HG03378 (cell line): ENCODE results near the gene STK26.
"Not testable (repeated sequence)": the region's sequence is repeated elsewhere in the genome, so short reads cannot be mapped to it uniquely, and the experiment has no call there.

Experiments used
- ATAC-seq: cut with Tn5 transposase; IDR thresholded peaks from one replicate; pipeline ENCODE4 v1.9.1; 2021; ENCODE audit warnings: mild to moderate bottlenecking, moderate library complexity; ENCODE audit not compliant: unreplicated experiment

STK26 gene

GRCh38 chrX:132022967-132023895 is at the start of gene STK26:
STK26 (plus strand) TSS chrX:132023302; CDS start chrX:132023618, 316 bp downstream.
- peak; percentile 68 for ATAC-seq

GRCh38 chrX:131975851-131976250 is 47.3 kb upstream of the STK26 start:
- ATAC-seq: no peak

GRCh38 chrX:131977619-131978018 is 45.5 kb upstream of the STK26 start:
- no peak for ATAC-seq

- ATAC-seq: no peak
These were observed 44.0 kb upstream of the STK26 start for GRCh38 chrX:131979116-131979515.

- ATAC-seq: no peak
These were observed 37.5 kb upstream of the STK26 start for GRCh38 chrX:131985526-131986049.

GRCh38 chrX:131987252-131987651 is 35.9 kb upstream of the STK26 start:
- peak; percentile 98 for ATAC-seq

- no peak for ATAC-seq
These were observed 34.9 kb upstream of the STK26 start for GRCh38 chrX:131988236-131988635.

GRCh38 chrX:132001127-132001526 is 22.0 kb upstream of the STK26 start:
- no peak for ATAC-seq

- ATAC-seq: no peak
These were observed 18.4 kb upstream of the STK26 start for GRCh38 chrX:132004728-132005127.

- no peak for ATAC-seq
These were observed 13.8 kb upstream of the STK26 start for GRCh38 chrX:132009350-132009749.

- ATAC-seq: not testable (repeated sequence)
These were observed 12.9 kb upstream of the STK26 start for GRCh38 chrX:132010213-132010612.

GRCh38 chrX:132015875-132016274 is 7.2 kb upstream of the STK26 start:
- ATAC-seq: no peak

GRCh38 chrX:132016628-132017430 is 6.3 kb upstream of the STK26 start:
- no peak for ATAC-seq

- ATAC-seq: no peak
These were observed 5.5 kb upstream of the STK26 start for GRCh38 chrX:132017431-132018185.

GRCh38 chrX:132022198-132022966 is 720 bp upstream of the STK26 start:
- peak; percentile 26 for ATAC-seq

- peak; percentile 44 for ATAC-seq
These were observed 839 bp downstream of the STK26 start for GRCh38 chrX:132023896-132024386.

GRCh38 chrX:132025041-132025440 is 1.9 kb downstream of the STK26 start:
- no peak for ATAC-seq

- no peak for ATAC-seq
These were observed 7.2 kb downstream of the STK26 start for GRCh38 chrX:132030264-132030663.

GRCh38 chrX:132031867-132032266 is 8.8 kb downstream of the STK26 start:
- ATAC-seq: no peak

- peak; percentile 62 for ATAC-seq
These were observed 10.1 kb downstream of the STK26 start for GRCh38 chrX:132033166-132033565.
